K562 (cell line): ENCODE data around the gene DIP2B. TPM values are rescaled to one million over a fixed set of nuclear protein-coding genes. Genes with fewer than 3 reads are reported as not detected.

Experiments
- ATAC-seq: fragments of 200-7000 bp; cut with Tn5 transposase; 3 replicates; pipeline ENCODE4 v1.9.1; 2020; ENCODE audit warnings: moderate library complexity
- BruUV-seq: library from RNA; stranded (reverse); fragments of 400-500 nt; replicated peaks from 2 replicates; lab custom pipeline; 2021; lab: Mats Ljungman, UMichigan
- CTCF ChIA-PET: fragments of 300-600 bp; formaldehyde crosslinking; extraction: SDS; loops from one replicate; lab custom pipeline; 2021; ENCODE audit warnings: low intra/inter-chr PET ratio; lab: Yijun Ruan, JAX
- POLR2A ChIA-PET: fragments of 300-600, 350-650 bp; sonication (Branson Sonifier 250); formaldehyde crosslinking; extraction: SDS; loops from one replicate; lab custom pipeline; 2021; ENCODE audit warnings: antibody characterized with exemption, inconsistent platforms; lab: Yijun Ruan, JAX
- DNase-seq, 4 experiments: peaks; one replicate each; pipeline versions ENCODE4 v3.0.0 to v3.0.0-alpha.2; 2011 to 2018; ENCODE audit warnings: low spot score in 3 of 4, mixed read lengths in 3 of 4; ENCODE audit errors: extremely low read depth in 1 of 4
- FAIRE-seq: peaks from 2 replicates; lab custom pipeline; 2011; peaks lifted over from hg19 to GRCh38; lab: Jason Lieb, UNC
- H2AFZ ChIP-seq: 2 replicates; pipeline ENCODE4 v1.6.0; 2011; ENCODE audit warnings: low read depth, low read length, control low read depth, inconsistent platforms
- H3K27ac ChIP-seq: fragments of 200-600 bp; 3 replicates; pipeline ENCODE4 v1.8.0; 2011; ENCODE audit warnings: low read depth, mild to moderate bottlenecking, control low read depth, inconsistent platforms, low read length, moderate library complexity, mixed read lengths; ENCODE audit errors: extremely low read depth
- H3K27me3 ChIP-seq, 2 experiments: fragments of 300-600 bp in 1 of 2; 2 replicates in 1 of 2; 3 replicates in 1 of 2; pipeline versions ENCODE4 v1.6.0 to v1.8.0; 2011; ENCODE audit warnings: inconsistent platforms in 2 of 2, low read length in 2 of 2, mild to moderate bottlenecking in 1 of 2, mixed read lengths in 1 of 2, moderate library complexity in 1 of 2; ENCODE audit not compliant: control insufficient read depth in 2 of 2, insufficient read depth in 2 of 2
- H3K36me3 ChIP-seq: fragments of 300-600 bp; 3 replicates; pipeline ENCODE4 v1.8.0; 2011; ENCODE audit warnings: mild to moderate bottlenecking, low read length, inconsistent platforms; ENCODE audit not compliant: control insufficient read depth, insufficient read depth
- H3K4me1 ChIP-seq, 2 experiments: fragments of 200-600 bp in 1 of 2; replicated peaks in 1 of 2; 2 replicates in 1 of 2; 3 replicates in 1 of 2; pipeline versions ENCODE4 v1.5.1 to v1.8.0; 2011; ENCODE audit warnings: inconsistent platforms in 2 of 2, low read length in 2 of 2, mild to moderate bottlenecking in 1 of 2, mixed read lengths in 1 of 2, moderate library complexity in 1 of 2; ENCODE audit not compliant: control insufficient read depth in 2 of 2, insufficient read depth in 2 of 2
- H3K4me2 ChIP-seq: 2 replicates; pipeline ENCODE4 v1.6.1; 2011; ENCODE audit warnings: low read length, control low read depth, inconsistent platforms, mixed read lengths; ENCODE audit not compliant: insufficient read depth
- H3K4me3 ChIP-seq: fragments of 200-600 bp; sonication (generic), shearing (Covaris generic); 2 replicates; pipeline ENCODE4 v1.5.1; 2016; ENCODE audit warnings: control low read depth, inconsistent platforms
- H3K79me2 ChIP-seq: fragments of 200-600 bp; 3 replicates; pipeline ENCODE4 v1.8.0; 2011; ENCODE audit warnings: low read length, inconsistent platforms; ENCODE audit not compliant: control insufficient read depth, insufficient read depth
- H3K9ac ChIP-seq, 2 experiments: 2 replicates each; pipeline versions ENCODE4 v1.6.0 to v1.6.1; 2011; ENCODE audit warnings: low read depth in 2 of 2, low read length in 2 of 2, control low read depth in 1 of 2, inconsistent platforms in 1 of 2, mild to moderate bottlenecking in 1 of 2, mixed read lengths in 1 of 2; ENCODE audit not compliant: insufficient read depth in 1 of 2
- H3K9me1 ChIP-seq: one replicate; pipeline ENCODE4 v1.6.0; 2011; ENCODE audit warnings: inconsistent platforms, mild to moderate bottlenecking, low read length, moderate library complexity; ENCODE audit not compliant: control insufficient read depth, insufficient read depth
- H3K9me3 ChIP-seq: replicated peaks from 2 replicates; pipeline ENCODE4 v1.5.1; 2011; ENCODE audit warnings: low read depth, low read length, inconsistent platforms; ENCODE audit not compliant: control insufficient read depth, insufficient read depth
- H4K20me1 ChIP-seq: replicated peaks from 2 replicates; pipeline ENCODE4 v1.6.1; 2011; ENCODE audit warnings: low read length, inconsistent platforms, mixed read lengths; ENCODE audit not compliant: control insufficient read depth, insufficient read depth
- C11orf30 ChIP-seq: fragments of 450-650 bp; IDR thresholded peaks from 2 replicates; pipeline ENCODE4 v1.6.1; 2016; ENCODE audit warnings: low read depth, mild to moderate bottlenecking
- FOXA3 ChIP-seq, 2 experiments: fragments of 450-650 bp in 1 of 2; sonication (generic) in 1 of 2; formaldehyde crosslinking; IDR thresholded peaks in 1 of 2; conservative IDR thresholded peaks in 1 of 2; 2 replicates each; pipeline versions ENCODE4 v1.4.0 to v1.8.0; 2020 to 2022; ENCODE audit warnings: mild to moderate bottlenecking in 2 of 2, missing genetic modification reagents in 1 of 2
- MYBL2 ChIP-seq, 2 experiments: fragments of 450-650 bp in 1 of 2; sonication (generic) in 1 of 2; formaldehyde crosslinking in 1 of 2; IDR thresholded peaks; 2 replicates each; pipeline versions ENCODE4 v1.6.1 to v1.8.1; 2017 to 2022; ENCODE audit warnings: borderline replicate concordance in 1 of 2, inconsistent platforms in 1 of 2, low read depth in 1 of 2, mild to moderate bottlenecking in 1 of 2, missing genetic modification reagents in 1 of 2, moderate library complexity in 1 of 2
- NFE2L1 ChIP-seq: fragments of 450-650 bp; IDR thresholded peaks from 2 replicates; pipeline ENCODE4 v1.6.1; 2016; ENCODE audit warnings: missing genetic modification characterization, low read depth, mild to moderate bottlenecking, missing compliant biosample characterization, moderate library complexity, borderline replicate concordance
- STAT6 ChIP-seq: sonication (generic); formaldehyde crosslinking; IDR thresholded peaks from 2 replicates; pipeline ENCODE4 v1.8.1; 2023; ENCODE audit warnings: mild to moderate bottlenecking, missing genetic modification reagents
- ZBTB40 ChIP-seq, 2 experiments: fragments of 450-650 bp in 1 of 2; sonication (generic) in 1 of 2; formaldehyde crosslinking in 1 of 2; IDR thresholded peaks; 2 replicates each; pipeline versions ENCODE4 v1.7.1 to v1.9.0; 2016 to 2022; ENCODE audit warnings: inconsistent platforms in 1 of 2, mild to moderate bottlenecking in 1 of 2, missing genetic modification reagents in 1 of 2
- ZNF174 ChIP-seq: fragments of 250-450 bp; sonication (Bioruptor Pico); IDR thresholded peaks from 2 replicates; pipeline ENCODE4 v1.4.0; 2020; ENCODE audit warnings: mild to moderate bottlenecking
- ZNF316 ChIP-seq: fragments of 450-650 bp; IDR thresholded peaks from 2 replicates; pipeline ENCODE4 v1.6.1; 2016
- WGBS: fragments of 100-300 bp; shearing (Covaris generic); methylation state at CpG from one replicate; pipeline ENCODE4 v1.1.6; 2016; ENCODE audit warnings: low coverage, mixed read lengths; ENCODE audit not compliant: insufficient coverage; ENCODE audit errors: missing lambda C conversion rate; 5-methylcytosine and 5-hydroxymethylcytosine counted together
- in situ Hi-C: fragments of 300-500 bp; cut with MboI; formaldehyde crosslinking; loops from 4 replicates; pipeline ENCODE4 v1.15.0; 2018; ENCODE audit warnings: inconsistent platforms, mixed read lengths
- intact Hi-C: fragments of 100-400 bp; cut with micrococcal nuclease; formaldehyde crosslinking; loops from 2 replicates; pipeline ENCODE4 v1.14.2; 2022
- polyA plus RNA-seq, 8 experiments: library from polyadenylated mRNA; depleted of rRNA in 4 of 8; stranded (reverse) in 5 of 8; unstranded in 3 of 8; fragments of >200 nt; fragmentation: Nextera tagmentation in 2 of 8; fragmentation: Illumina TruSeq in 1 of 8; extraction: Ambion mirVana in 2 of 8; extraction: Trizol in 1 of 8; gene quantifications; 2 replicates each; pipeline versions ENCODE4 v1.2.1 to v1.2.3, GENCODE V29; 2011 to 2014; ENCODE audit warnings: inconsistent platforms in 1 of 8, missing spikeins in 1 of 8
- total RNA-seq, 7 experiments: library from RNA; depleted of rRNA in 6 of 7; stranded (reverse); fragments of >200 nt in 6 of 7; fragmentation: Illumina TruSeq in 2 of 7; extraction: Trizol in 2 of 7; gene quantifications; 2 replicates each; pipeline versions ENCODE4 v1.2.1 to v1.2.3, GENCODE V29; 2011 to 2021; ENCODE audit warnings: low replicate concordance in 1 of 7

Gene DIP2B
- total and polyA plus RNA-seq, 9 of the 15 experiments (the other 6 are each of a cell fraction or from before 2014, with no cell fraction given) = 4.6 to 26.1 (median 18.8) TPM

GRCh38 chr12:50611021-50611744 lies 106.4 kb downstream of the DIP2B start:
- H3K4me3 ChIP-seq = no peak overlapping the region
- H3K9me3 ChIP-seq = no peaks in the 10 kb centered on the region
- FAIRE-seq (no peak), ATAC-seq (peak; percentile 23; the same call in 1 of the 3 replicates), DNase-seq (no peak)
- ChIA-PET CTCF (no interaction called here), POLR2A (interaction anchor here (0.9 to 1.3 kb wide), 3 partner anchors 19 to 550 kb away, joined by 3 read pairs; no protein-coding TSS in a partner anchor)
- peaks cover 0 to 52% of the 10 kb centered on the region in 2 experiments; a peak in 4 of 5 replicates for H3K4me1 ChIP-seq
- no TSS peak for BruUV-seq
- H3K27ac ChIP-seq = peak overlapping the region; percentile 13; the same call in 1 of the 3 replicates
- H3K27me3 ChIP-seq = no peaks in the 10 kb centered on the region
- H2AFZ ChIP-seq = no peak overlapping the region
- H3K79me2 ChIP-seq = peaks cover 38% of the 10 kb centered on the region
- H3K36me3 ChIP-seq = peaks cover 7% of the 10 kb centered on the region; the same call in 1 of the 3 replicates
- H4K20me1 ChIP-seq = no peaks in the 10 kb centered on the region
- H3K9me1 ChIP-seq = no peaks in the 10 kb centered on the region
- intact Hi-C loops (no loop called here), in situ Hi-C loops (no loop called here)
- WGBS = 46% methylated on average over 10 of the region's 10 CpGs
- H3K9ac ChIP-seq = no peak overlapping the region
- H3K4me2 ChIP-seq = no peak overlapping the region
- TF ChIP-seq FOXA3 (CRISPR knock-in tag; conservative IDR thresholded peaks at IDR 0.05 in 1 of 2, IDR thresholded peaks at IDR 0.05 in 1 of 2) (no peak), NFE2L1 (0 out of 2 replicates have a peak, but pooled peaks have one; percentile 15), MYBL2 (IDR thresholded peaks at IDR 0.05; ENCODE audit: low read depth) (no peak), MYBL2 (CRISPR knock-in tag; IDR thresholded peaks at IDR 0.05; ENCODE audit: borderline replicate concordance) (no peak), STAT6 (CRISPR knock-in tag) (no peak), ZNF316 (peak; percentile 42; the same call in 1 of the 2 replicates), C11orf30 (peak; percentile 56), ZBTB40 (IDR thresholded peaks at IDR 0.05) (no peak), ZBTB40 (CRISPR knock-in tag; IDR thresholded peaks at IDR 0.05) (no peak), ZNF174 (CRISPR knock-in tag) (no peak)
